H1 (cell line): ENCODE measurements around the gene ADD2. TPM values are rescaled to one million over a fixed set of nuclear protein-coding genes. Genes with fewer than 3 reads are reported as not detected.
A peak's percentile ranks its signal among the peaks of the same experiment; 100 is the strongest.

Experiments
- CTCF ChIA-PET: fragments of 300-600 bp; sonication (Branson Sonifier 250); formaldehyde crosslinking; loops from one replicate; lab custom pipeline; 2021; ENCODE audit not compliant: partially characterized antibody; lab: Charles Lee
- POLR2A ChIA-PET: fragments of 300-600 bp; sonication (Branson Sonifier 250); formaldehyde crosslinking; loops from one replicate; lab custom pipeline; 2021; ENCODE audit warnings: inconsistent platforms; ENCODE audit not compliant: partially characterized antibody; lab: Charles Lee
- DNase-seq, 2 experiments: peaks; one replicate each; pipeline versions ENCODE4 v3.0.0 to v3.0.0-alpha.2; 2010 to 2022; ENCODE audit warnings: low spot score in 2 of 2, low read depth in 1 of 2, mixed read lengths in 1 of 2
- FAIRE-seq: peaks from 2 replicates; lab custom pipeline; 2011; peaks lifted over from hg19 to GRCh38; lab: Jason Lieb, UNC
- H2AFZ ChIP-seq: 2 replicates; pipeline ENCODE4 v1.8.1; 2012; ENCODE audit warnings: low read length, inconsistent platforms
- H2AK5ac ChIP-seq: 2 replicates; pipeline ENCODE4 v1.6.1; 2013; ENCODE audit warnings: low read depth, low read length
- H2BK120ac ChIP-seq: replicated peaks from 2 replicates; pipeline ENCODE3; 2013; ENCODE audit warnings: low read depth, low read length, inconsistent platforms
- H2BK12ac ChIP-seq: 2 replicates; pipeline ENCODE4 v1.6.1; 2013; ENCODE audit warnings: low read depth, low read length
- H2BK15ac ChIP-seq: 2 replicates; pipeline ENCODE4 v1.6.1; 2013; ENCODE audit warnings: low read length
- H2BK20ac ChIP-seq: 2 replicates; pipeline ENCODE4 v1.6.1; 2013; ENCODE audit warnings: low read length
- H2BK5ac ChIP-seq: 2 replicates; pipeline ENCODE4 v1.6.1; 2013; ENCODE audit warnings: low read depth, low read length
- H3K14ac ChIP-seq: 2 replicates; pipeline ENCODE4 v1.6.1; 2013; ENCODE audit warnings: inconsistent platforms; ENCODE audit not compliant: insufficient read length
- H3K18ac ChIP-seq: 2 replicates; pipeline ENCODE4 v1.6.1; 2013; ENCODE audit warnings: low read length; ENCODE audit errors: extremely low read depth
- H3K23ac ChIP-seq: 2 replicates; pipeline ENCODE4 v1.6.1; 2013; ENCODE audit warnings: inconsistent platforms; ENCODE audit not compliant: insufficient read length
- H3K23me2 ChIP-seq: 2 replicates; pipeline ENCODE4 v1.6.1; 2013; ENCODE audit warnings: low read depth, low read length
- H3K27ac ChIP-seq: 2 replicates; pipeline ENCODE4 v1.6.1; 2011; ENCODE audit warnings: low read depth, low read length, inconsistent platforms
- H3K27me3 ChIP-seq, 4 experiments: replicated peaks in 1 of 4; 1 replicate in 1 of 4; 2 replicates in 3 of 4; pipeline versions ENCODE4 v1.6.1 to v1.8.1; 2011 to 2013; ENCODE audit warnings: low read length in 3 of 4, mild to moderate bottlenecking in 3 of 4, inconsistent platforms in 2 of 4, mixed read lengths in 2 of 4, moderate library complexity in 1 of 4; ENCODE audit not compliant: control insufficient read depth in 3 of 4, insufficient read depth in 3 of 4; ENCODE audit errors: extremely low read depth in 1 of 4
- H3K36me3 ChIP-seq, 4 experiments: 2 replicates each; pipeline versions ENCODE4 v1.6.1 to v1.8.1; 2011 to 2013; ENCODE audit warnings: mild to moderate bottlenecking in 4 of 4, low read length in 3 of 4, moderate library complexity in 2 of 4, control low read depth in 1 of 4, inconsistent platforms in 1 of 4; ENCODE audit not compliant: insufficient read depth in 4 of 4, control insufficient read depth in 2 of 4
- H3K4ac ChIP-seq: replicated peaks from 2 replicates; pipeline ENCODE3; 2013; ENCODE audit warnings: low read length, low read depth, mixed read lengths, inconsistent platforms; ENCODE audit not compliant: insufficient read length
- H3K4me1 ChIP-seq, 4 experiments: replicated peaks in 1 of 4; 1 replicate in 1 of 4; 2 replicates in 3 of 4; pipeline versions ENCODE4 v1.6.1 to v1.8.1; 2011 to 2013; ENCODE audit warnings: low read length in 3 of 4, inconsistent platforms in 2 of 4, mixed read lengths in 1 of 4; ENCODE audit not compliant: insufficient read depth in 4 of 4, control insufficient read depth in 3 of 4
- H3K4me2 ChIP-seq, 2 experiments: 2 replicates each; pipeline versions ENCODE4 v1.6.1 to v1.8.1; 2011 to 2013; ENCODE audit warnings: low read depth in 2 of 2, low read length in 2 of 2, control low read depth in 1 of 2, inconsistent platforms in 1 of 2, mild to moderate bottlenecking in 1 of 2; ENCODE audit not compliant: insufficient read depth in 1 of 2
- H3K4me3 ChIP-seq, 4 experiments: fragments of 200-600, 300-600 bp in 1 of 4; sonication (generic), shearing (Covaris generic), sonication (Bioruptor Twin) in 1 of 4; 2 replicates each; pipeline versions ENCODE4 v1.5.1 to v1.8.1; 2011 to 2016; ENCODE audit warnings: low read length in 4 of 4, low read depth in 3 of 4, control low read depth in 2 of 4, inconsistent platforms in 2 of 4, mild to moderate bottlenecking in 2 of 4, mixed read lengths in 1 of 4, moderate library complexity in 1 of 4; ENCODE audit not compliant: insufficient read depth in 2 of 4; ENCODE audit errors: extremely low read depth in 1 of 4
- H3K56ac ChIP-seq: replicated peaks from 2 replicates; pipeline ENCODE3; 2013; ENCODE audit warnings: low read depth, mild to moderate bottlenecking, mixed read lengths, low read length, inconsistent platforms; ENCODE audit not compliant: insufficient read length
- H3K79me1 ChIP-seq: 2 replicates; pipeline ENCODE4 v1.6.1; 2013; ENCODE audit warnings: low read depth, low read length, control low read depth
- H3K79me2 ChIP-seq, 2 experiments: 2 replicates each; pipeline versions ENCODE4 v1.6.1 to v1.8.1; 2012 to 2013; ENCODE audit warnings: low read length in 2 of 2, mild to moderate bottlenecking in 2 of 2, inconsistent platforms in 1 of 2; ENCODE audit not compliant: insufficient read depth in 2 of 2, control insufficient read depth in 1 of 2
- H3K9ac ChIP-seq, 4 experiments: replicated peaks in 1 of 4; 1 replicate in 1 of 4; 2 replicates in 3 of 4; pipeline versions ENCODE4 v1.6.1 to v1.8.1; 2011 to 2013; ENCODE audit warnings: low read depth in 3 of 4, low read length in 3 of 4, control low read depth in 2 of 4, mild to moderate bottlenecking in 2 of 4, moderate library complexity in 2 of 4, inconsistent platforms in 1 of 4; ENCODE audit errors: extremely low read depth in 1 of 4
- H3K9me3 ChIP-seq, 2 experiments: 2 replicates each; pipeline versions ENCODE4 v1.6.1 to v1.8.1; 2012 to 2013; ENCODE audit warnings: mild to moderate bottlenecking in 2 of 2, moderate library complexity in 2 of 2, control low read depth in 1 of 2, inconsistent platforms in 1 of 2, low read depth in 1 of 2, low read length in 1 of 2, mixed read lengths in 1 of 2; ENCODE audit not compliant: insufficient read depth in 2 of 2
- H4K20me1 ChIP-seq, 2 experiments: replicated peaks in 1 of 2; 2 replicates each; pipeline versions ENCODE3 to v1.8.1; 2011 to 2013; ENCODE audit warnings: inconsistent platforms in 2 of 2, low read length in 2 of 2, mild to moderate bottlenecking in 1 of 2; ENCODE audit not compliant: insufficient read depth in 2 of 2, control insufficient read depth in 1 of 2
- H4K5ac ChIP-seq: 2 replicates; pipeline ENCODE4 v1.6.1; 2013; ENCODE audit warnings: low read length, low read depth, mixed read lengths, inconsistent platforms; ENCODE audit not compliant: insufficient read length
- H4K8ac ChIP-seq: 2 replicates; pipeline ENCODE4 v1.8.0; 2013; ENCODE audit warnings: mild to moderate bottlenecking, moderate library complexity, low read length, inconsistent platforms; ENCODE audit not compliant: insufficient read depth; ENCODE audit errors: extremely low read depth
- H4K91ac ChIP-seq: replicated peaks from 2 replicates; pipeline ENCODE3; 2013; ENCODE audit warnings: low read length, mixed read lengths, inconsistent platforms; ENCODE audit not compliant: insufficient read length
- HDAC2 ChIP-seq, 2 experiments: fragments of 300-600 bp in 1 of 2; sonication (generic) in 1 of 2; IDR thresholded peaks; 2 replicates each; pipeline ENCODE4 v1.6.1; 2011 to 2012; ENCODE audit warnings: low read depth in 2 of 2, low read length in 2 of 2, mild to moderate bottlenecking in 2 of 2, moderate library complexity in 2 of 2, borderline replicate concordance in 1 of 2, inconsistent platforms in 1 of 2
- KDM1A ChIP-seq: fragments of 200-600, 300-600 bp; sonication (generic); IDR thresholded peaks from 2 replicates; pipeline ENCODE4 v1.7.1; 2016; ENCODE audit warnings: mild to moderate bottlenecking, low read length, borderline replicate concordance
- POU5F1 ChIP-seq: IDR thresholded peaks from 2 replicates; pipeline ENCODE4 v1.6.1; 2011; ENCODE audit warnings: low read depth, mild to moderate bottlenecking, low read length, moderate library complexity
- WGBS, 2 experiments: shearing (Covaris generic) in 1 of 2; methylation state at CpG; one replicate each; pipeline versions ENCODE4 v1.1.6 to v1.1.7; 2013 to 2015; ENCODE audit warnings: low lambda C conversion rate in 2 of 2, mixed read lengths in 2 of 2, inconsistent platforms in 1 of 2, low coverage in 1 of 2, missing lambda C conversion rate in 1 of 2; ENCODE audit not compliant: insufficient replicate concordance in 2 of 2, insufficient coverage in 1 of 2, insufficient read length in 1 of 2; ENCODE audit errors: extremely low coverage in 1 of 2, missing lambda C conversion rate in 1 of 2; 5-methylcytosine and 5-hydroxymethylcytosine counted together
- polyA plus RNA-seq, 7 experiments: library from polyadenylated mRNA; depleted of rRNA in 3 of 7; stranded (reverse) in 5 of 7; unstranded in 2 of 7; fragments of >200 nt in 5 of 7; fragments of 200-250 nt in 2 of 7; gene quantifications; 1 replicate in 5 of 7; 2 replicates in 1 of 7; 4 replicates in 1 of 7; pipeline versions ENCODE4 v1.2.1 to v1.2.3, GENCODE V29; 2011 to 2013; ENCODE audit warnings: missing spikeins in 2 of 7, mixed read lengths in 2 of 7
- total RNA-seq: library from RNA; stranded (reverse); fragmentation: NEBNext Ultra II Directional; extraction: Animal tissue kit (Norgen Biotek cat#: 25700); gene quantifications from 2 replicates; pipeline ENCODE4 v1.2.1, GENCODE V29; 2021

ADD2 gene
- total and polyA plus RNA-seq, 2 of the 8 experiments (the other 6 are each of a cell fraction or from before 2014, with no cell fraction given) = 58.5 to 170 TPM

- POLR2A ChIA-PET = no interaction called here
- WGBS, 2 experiments = 87% methylated on average over 2 of the region's 2 CpGs; no CpG with 5 or more reads in 1 of the 2 experiments
- Histone ChIP-seq H2AK5ac (no peak overlapping the region), H3K79me2 (no peaks in the 10 kb centered on the region), H2AFZ (no peak overlapping the region), H3K23me2 (no peaks in the 10 kb centered on the region), H3K14ac (no peak overlapping the region), H4K5ac (no peak overlapping the region), H3K56ac (no peak overlapping the region), H2BK12ac (no peak overlapping the region), H4K91ac (no peak overlapping the region), H3K79me1 (no peaks in the 10 kb centered on the region), H3K36me3 (no peaks in the 10 kb centered on the region), H3K18ac (no peak overlapping the region), H3K23ac (no peak overlapping the region), H2BK15ac (no peak overlapping the region), H2BK20ac (no peak overlapping the region), H3K4ac (no peak overlapping the region), H3K4me1 (peaks cover 0 to 1% (median 0%) of the 10 kb centered on the region in 4 experiments; a peak in 1 of 7 replicates), H2BK120ac (no peak overlapping the region), H3K27me3 (peaks cover 7 to 20% (median 14%) of the 10 kb centered on the region in 4 experiments), H3K27ac (no peak overlapping the region), H3K4me3 (no peak overlapping the region), H3K9ac (no peak overlapping the region), H3K9me3 (no peaks in the 10 kb centered on the region), H2BK5ac (no peak overlapping the region), H4K8ac (no peak overlapping the region), H4K20me1 (no peaks in the 10 kb centered on the region), H3K4me2 (no peak overlapping the region)
- FAIRE-seq = no peak
- no peak for DNase-seq
- CTCF ChIA-PET = interaction anchor here (0.7 to 8.6 kb wide), 31 partner anchors 9 to 447 kb away, joined by 3 to 117 read pairs (median 6); partner anchors contain the start of gene ADD2
- TF ChIP-seq POU5F1 = no peak
- TF ChIP-seq KDM1A = peak; percentile 91
- TF ChIP-seq HDAC2 (IDR thresholded peaks at IDR 0.05; ENCODE audit: borderline replicate concordance in 1 of 2, low read depth in 2 of 2, low read length in 2 of 2) = 0 out of 4 replicates have a peak, but pooled peaks of 1 of the 2 experiments have one; percentile 51
These were observed 16.3 kb upstream of the ADD2 start for GRCh38 chr2:70784320-70784719.
